ENCODE results near the gene DYNLT2B.

DNA sequence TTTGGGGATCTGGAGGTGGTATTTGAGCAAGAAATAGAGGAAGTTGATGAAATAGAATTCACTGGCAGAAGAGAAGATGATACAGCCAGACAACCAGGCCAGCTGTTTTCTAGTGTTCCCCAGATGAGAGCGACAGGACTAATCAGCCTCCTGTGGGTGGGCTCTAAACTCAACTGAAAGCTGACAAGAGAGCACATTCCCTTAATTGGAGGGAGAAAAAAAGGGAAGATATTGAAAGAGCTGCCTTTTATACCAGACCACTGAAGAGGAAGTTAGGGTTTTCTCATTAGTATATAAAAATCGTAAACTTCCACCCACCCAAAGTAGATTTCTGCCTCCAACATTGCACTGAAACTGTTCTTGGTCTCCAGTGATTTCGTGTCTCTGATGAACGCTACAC lies 26.6 kb upstream of the DYNLT2B start:
- no peak for TF ChIP-seq EZH2 (IDR thresholded peaks at IDR 0.05; ENCODE audit: insufficient read depth, poor library complexity, severe bottlenecking)
- TF ChIP-seq EZH2phosphoT487 (IDR thresholded peaks at IDR 0.05; ENCODE audit: insufficient read depth, low read depth) = no peak
